ENCODE data around the gene ENTPD5.
A peak's percentile ranks its signal among the peaks of the same experiment; 100 is the strongest.

ENTPD5 gene

GRCh38 chr14:74029136-74029535 lies 10.0 kb upstream of the ENTPD5 start:
- no peak for DNase-seq (ENCODE audit: low read depth, low spot score)
- in situ Hi-C loops (cut with HindIII; ENCODE audit: low sequenced_read_pairs): no loop called here
- TF ChIP-seq, protein P1, sequence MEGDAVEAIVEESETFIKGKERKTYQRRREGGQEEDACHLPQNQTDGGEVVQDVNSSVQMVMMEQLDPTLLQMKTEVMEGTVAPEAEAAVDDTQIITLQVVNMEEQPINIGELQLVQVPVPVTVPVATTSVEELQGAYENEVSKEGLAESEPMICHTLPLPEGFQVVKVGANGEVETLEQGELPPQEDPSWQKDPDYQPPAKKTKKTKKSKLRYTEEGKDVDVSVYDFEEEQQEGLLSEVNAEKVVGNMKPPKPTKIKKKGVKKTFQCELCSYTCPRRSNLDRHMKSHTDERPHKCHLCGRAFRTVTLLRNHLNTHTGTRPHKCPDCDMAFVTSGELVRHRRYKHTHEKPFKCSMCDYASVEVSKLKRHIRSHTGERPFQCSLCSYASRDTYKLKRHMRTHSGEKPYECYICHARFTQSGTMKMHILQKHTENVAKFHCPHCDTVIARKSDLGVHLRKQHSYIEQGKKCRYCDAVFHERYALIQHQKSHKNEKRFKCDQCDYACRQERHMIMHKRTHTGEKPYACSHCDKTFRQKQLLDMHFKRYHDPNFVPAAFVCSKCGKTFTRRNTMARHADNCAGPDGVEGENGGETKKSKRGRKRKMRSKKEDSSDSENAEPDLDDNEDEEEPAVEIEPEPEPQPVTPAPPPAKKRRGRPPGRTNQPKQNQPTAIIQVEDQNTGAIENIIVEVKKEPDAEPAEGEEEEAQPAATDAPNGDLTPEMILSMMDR (IDR thresholded peaks at IDR 0.05; ENCODE audit: low read depth, low read length): no peak
- no peak overlapping the region for H3K4me3 ChIP-seq (ENCODE audit: low read depth, low read length)

DNA sequence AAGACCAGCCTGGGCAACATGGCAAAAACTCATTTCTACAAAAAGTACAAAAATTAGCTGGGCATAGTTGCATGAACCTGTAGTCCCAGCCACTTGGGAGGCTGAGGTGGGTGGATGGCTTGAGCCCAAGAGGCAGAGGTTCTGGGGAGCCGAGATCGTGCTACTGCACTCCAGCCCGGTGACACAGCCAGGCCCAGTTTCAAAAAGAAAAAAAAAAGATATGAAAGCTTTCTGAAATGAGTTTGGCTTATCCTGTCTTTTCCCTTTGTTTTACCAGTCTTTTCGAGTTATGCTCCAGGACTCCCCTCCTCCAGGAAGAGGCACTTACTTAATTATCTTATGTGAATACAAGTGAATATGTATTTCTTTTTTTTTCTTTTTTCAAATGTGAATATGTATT lies 3.3 kb upstream of the ENTPD5 start:
- TF ChIP-seq, protein P1 (IDR thresholded peaks at IDR 0.05; ENCODE audit: low read depth, low read length): no peak
- in situ Hi-C loops (cut with HindIII; ENCODE audit: low sequenced_read_pairs): no loop called here
- DNase-seq (ENCODE audit: low read depth, low spot score): no peak
- no peak overlapping the region for H3K4me3 ChIP-seq (ENCODE audit: low read depth, low read length)

DNA sequence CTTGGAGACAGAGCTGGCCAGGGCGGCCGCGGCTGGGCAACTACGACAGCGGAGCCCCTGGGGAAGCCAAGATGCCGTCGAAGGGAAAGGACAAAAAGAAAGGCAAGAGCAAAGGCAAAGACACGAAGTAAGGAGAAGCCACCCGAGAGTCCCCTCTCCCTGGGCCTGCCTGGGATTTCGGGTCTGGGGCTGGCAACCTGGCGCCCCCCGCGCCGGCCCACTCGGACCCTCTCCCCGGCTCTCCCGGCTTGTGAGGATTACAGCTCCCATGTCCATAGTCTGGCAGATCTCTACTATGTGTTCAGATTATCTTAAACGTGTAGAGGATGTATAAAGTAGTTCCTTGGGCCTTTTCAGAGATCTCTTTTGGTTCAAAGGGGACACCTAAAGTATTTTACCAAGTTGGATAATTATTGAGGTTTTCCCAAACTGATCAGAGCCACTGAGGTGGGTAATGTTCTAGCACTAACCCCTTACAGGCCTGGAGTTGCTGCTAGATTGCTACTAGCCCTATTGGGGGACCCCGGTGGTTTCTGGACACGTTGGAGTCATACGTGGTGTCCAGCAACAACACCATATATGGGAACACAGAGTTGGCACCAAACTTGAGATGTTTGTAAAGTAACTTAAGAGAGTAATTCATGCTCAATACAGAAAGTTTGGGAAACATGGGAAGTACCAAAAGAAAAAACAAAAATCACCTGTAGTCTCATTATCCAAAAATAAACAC lies 485 bp upstream of the ENTPD5 start:
- in situ Hi-C loops (cut with HindIII; ENCODE audit: low sequenced_read_pairs): no loop called here
- TF ChIP-seq, protein P1 (IDR thresholded peaks at IDR 0.05; ENCODE audit: low read depth, low read length): no peak
- H3K4me3 ChIP-seq (ENCODE audit: low read depth, low read length): peak overlapping the region; percentile 87
- DNase-seq (ENCODE audit: low read depth, low spot score): peak; percentile 63

DNA sequence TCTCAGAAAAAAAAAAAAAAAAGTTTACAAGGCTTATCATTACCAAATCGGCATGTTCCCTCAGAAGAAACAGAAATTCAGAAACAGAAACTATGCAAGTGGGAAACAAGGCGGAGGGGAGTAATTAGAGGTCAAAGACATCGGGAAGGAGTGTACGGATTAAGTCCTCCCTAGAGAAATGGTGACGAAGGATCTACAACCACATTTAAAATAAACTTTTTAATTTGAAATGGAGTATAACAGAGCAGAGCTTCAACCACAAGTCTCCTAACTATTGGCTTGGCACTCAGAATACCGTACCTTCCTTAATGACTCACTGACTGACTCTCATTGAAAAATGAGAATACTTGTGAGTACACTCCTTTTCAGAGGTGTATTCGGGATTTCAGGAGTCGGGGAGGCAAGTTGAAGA lies 908 bp downstream of the ENTPD5 start:
- TF ChIP-seq, protein P1 (IDR thresholded peaks at IDR 0.05; ENCODE audit: low read depth, low read length): no peak
- peak overlapping the region; percentile 87 for H3K4me3 ChIP-seq (ENCODE audit: low read depth, low read length)
- DNase-seq (ENCODE audit: low read depth, low spot score): peak; percentile 80
- in situ Hi-C loops (cut with HindIII; ENCODE audit: low sequenced_read_pairs): no loop called here

DNA sequence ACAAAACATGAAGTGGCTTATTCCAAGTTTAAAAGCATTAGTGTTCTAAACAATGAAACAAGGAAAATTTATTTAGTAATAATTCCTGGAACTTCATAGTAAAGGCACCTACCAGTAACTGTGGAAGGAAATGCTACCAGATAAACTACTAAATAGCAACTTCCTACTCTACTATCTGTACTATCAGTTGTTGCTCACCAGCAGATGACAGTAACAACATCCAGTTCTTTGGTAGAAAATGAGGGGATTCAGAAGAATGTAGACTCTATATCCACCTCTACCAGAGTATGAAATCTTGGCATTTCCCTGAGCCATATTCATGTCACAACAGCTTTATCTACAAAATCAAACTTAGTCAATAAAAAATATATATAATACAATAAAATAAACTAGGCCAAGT lies 3.1 kb downstream of the ENTPD5 start:
- H3K4me3 ChIP-seq (ENCODE audit: low read depth, low read length): no peak overlapping the region
- in situ Hi-C loops (cut with HindIII; ENCODE audit: low sequenced_read_pairs): no loop called here
- DNase-seq (ENCODE audit: low read depth, low spot score): no peak
- TF ChIP-seq, protein P1 (IDR thresholded peaks at IDR 0.05; ENCODE audit: low read depth, low read length): no peak

DNA sequence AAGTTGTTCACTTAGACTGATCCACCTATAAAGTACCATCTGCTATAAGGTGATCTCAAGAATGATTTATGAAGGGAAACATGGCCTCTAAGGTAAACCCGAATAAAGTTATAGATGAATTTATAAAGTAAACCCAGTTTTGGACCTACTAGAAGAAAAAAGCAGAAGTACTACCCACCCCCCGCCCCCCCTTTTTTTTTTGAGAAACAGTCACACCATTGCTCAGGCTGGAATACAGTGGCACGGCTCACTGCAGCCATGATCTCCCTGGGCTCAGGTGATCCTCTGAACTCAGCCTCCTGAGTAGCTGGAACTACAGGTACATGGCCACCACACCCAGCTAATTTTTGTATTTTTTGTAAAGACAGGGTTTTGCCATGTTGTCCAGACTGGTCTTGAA lies 3.9 kb downstream of the ENTPD5 start:
- TF ChIP-seq, protein P1 (IDR thresholded peaks at IDR 0.05; ENCODE audit: low read depth, low read length): no peak
- in situ Hi-C loops (cut with HindIII; ENCODE audit: low sequenced_read_pairs): no loop called here
- H3K4me3 ChIP-seq (ENCODE audit: low read depth, low read length): no peak overlapping the region
- DNase-seq (ENCODE audit: low read depth, low spot score): no peak

Data from astrocyte of the spinal cord (primary cell).